GM19023 (cell line): ENCODE data around the gene GPR62.
"Not testable (repeated sequence)": the region's sequence is repeated elsewhere in the genome, so short reads cannot be mapped to it uniquely, and the experiment has no call there.

Source experiments
- ATAC-seq: cut with Tn5 transposase; IDR thresholded peaks from one replicate; pipeline ENCODE4 v1.9.1; 2021; ENCODE audit warnings: mild to moderate bottlenecking, moderate library complexity; ENCODE audit not compliant: unreplicated experiment

GPR62 gene

GRCh38 chr3:51988286-51989146 lies 33.3 kb downstream of the GPR62 start:
- ATAC-seq = no peak

- ATAC-seq = not testable (repeated sequence)
Observed at GRCh38 chr3:51990501-51990971, 35.4 kb downstream of the GPR62 start.

GRCh38 chr3:51992017-51992682 lies 37.0 kb downstream of the GPR62 start:
- ATAC-seq = no peak

GRCh38 chr3:51993657-51994056 lies 38.5 kb downstream of the GPR62 start:
- ATAC-seq = not testable (repeated sequence)

GRCh38 chr3:51994530-51994929 lies 39.3 kb downstream of the GPR62 start:
- no peak for ATAC-seq

GRCh38 chr3:51995346-51996163 lies 40.4 kb downstream of the GPR62 start, which contains the start of gene RPL29:
Gene RPL29 (minus strand): TSS chr3:51995895. CDS start chr3:51995461, 434 bp downstream.
- ATAC-seq = peak; percentile 75

GRCh38 chr3:51997172-51997571 lies 42.0 kb downstream of the GPR62 start:
- no peak for ATAC-seq

- no peak for ATAC-seq
Observed at GRCh38 chr3:51997935-51998596, 42.9 kb downstream of the GPR62 start.

- no peak for ATAC-seq
Observed at GRCh38 chr3:51998774-51999173, 43.6 kb downstream of the GPR62 start.

GRCh38 chr3:51999846-52000245 lies 44.7 kb downstream of the GPR62 start:
- no peak for ATAC-seq

- ATAC-seq = peak; percentile 91
Observed at GRCh38 chr3:52001443-52001974, 46.3 kb downstream of the GPR62 start.

- no peak for ATAC-seq
Observed at GRCh38 chr3:52002748-52003147, 47.6 kb downstream of the GPR62 start.

GRCh38 chr3:52004163-52004787 lies 49.1 kb downstream of the GPR62 start:
- ATAC-seq = no peak

- no peak for ATAC-seq
Observed at GRCh38 chr3:52004906-52005395, 49.8 kb downstream of the GPR62 start.

- no peak for ATAC-seq
Observed at GRCh38 chr3:52005571-52005986, 50.4 kb downstream of the GPR62 start.

- ATAC-seq = no peak
Observed at GRCh38 chr3:52006017-52006819, 51.0 kb downstream of the GPR62 start.

GRCh38 chr3:52006820-52007133 lies 51.6 kb downstream of the GPR62 start:
- ATAC-seq = no peak
